OCI-LY3 (cell line): ENCODE measurements around the gene RGS13.

ENCODE experiments used
- H2AFZ ChIP-seq: fragments of 200-600, 300-600 bp; shearing (Covaris generic); 2 replicates; pipeline ENCODE4 v1.6.0; 2014; ENCODE audit warnings: antibody characterized with exemption, low read depth, low read length
- H3K27ac ChIP-seq: fragments of 200-600, 300-600 bp; sonication (generic); 2 replicates; pipeline ENCODE4 v1.5.1; 2014; ENCODE audit warnings: mild to moderate bottlenecking, low read length, moderate library complexity, mixed read lengths
- H3K27me3 ChIP-seq: fragments of 200-600, 300-600 bp; sonication (generic); 2 replicates; pipeline ENCODE4 v1.6.1; 2014; ENCODE audit warnings: low read depth, low read length, mixed read lengths
- H3K36me3 ChIP-seq: fragments of 200-600, 300-600 bp; sonication (generic); replicated peaks from 2 replicates; pipeline ENCODE3; 2014; ENCODE audit warnings: low read depth, low read length, mixed read lengths
- H3K4me1 ChIP-seq: fragments of 300-600, 200-600 bp; sonication (generic); 2 replicates; pipeline ENCODE4 v1.6.1; 2014; ENCODE audit warnings: low read length, mixed read lengths
- H3K4me2 ChIP-seq: fragments of 200-600, 300-600 bp; sonication (generic); 2 replicates; pipeline ENCODE4 v1.6.1; 2014; ENCODE audit warnings: low read length, mixed read lengths
- H3K4me3 ChIP-seq: fragments of 300-600, 200-600 bp; sonication (generic); 2 replicates; pipeline ENCODE4 v1.5.1; 2014; ENCODE audit warnings: antibody characterized with exemption, mild to moderate bottlenecking, low read length, moderate library complexity
- H3K79me2 ChIP-seq: fragments of 300-600, 200-600 bp; shearing (Covaris generic); 2 replicates; pipeline ENCODE4 v1.6.1; 2014; ENCODE audit warnings: mild to moderate bottlenecking, low read length, mixed read lengths
- H3K9ac ChIP-seq: fragments of 300-600, 200-600 bp; shearing (Covaris generic); 2 replicates; pipeline ENCODE4 v1.6.0; 2014; ENCODE audit warnings: mild to moderate bottlenecking, low read length, moderate library complexity
- H3K9me3 ChIP-seq: fragments of 200-600, 300-600 bp; shearing (Covaris generic); 2 replicates; pipeline ENCODE4 v1.6.1; 2014; ENCODE audit warnings: low read length, mixed read lengths; ENCODE audit not compliant: insufficient read depth
- H4K20me1 ChIP-seq: fragments of 200-600, 300-600 bp; sonication (generic); 2 replicates; pipeline ENCODE4 v1.6.1; 2016; ENCODE audit warnings: low read length, mixed read lengths; ENCODE audit not compliant: insufficient read depth
- EZH2phosphoT487 ChIP-seq: fragments of 200-600 bp; shearing (Covaris generic); IDR thresholded peaks from 2 replicates; pipeline ENCODE4 v1.6.1; 2018; ENCODE audit warnings: antibody characterized with exemption, mixed run types, low read depth
- TF ChIP-seq, protein P1 (sequence below): fragments of 200-600, 300-600 bp; sonication (generic); IDR thresholded peaks from 2 replicates; pipeline ENCODE4 v1.5.1; 2014; ENCODE audit warnings: antibody characterized with exemption, low read length, low read depth

RGS13 gene

DNA sequence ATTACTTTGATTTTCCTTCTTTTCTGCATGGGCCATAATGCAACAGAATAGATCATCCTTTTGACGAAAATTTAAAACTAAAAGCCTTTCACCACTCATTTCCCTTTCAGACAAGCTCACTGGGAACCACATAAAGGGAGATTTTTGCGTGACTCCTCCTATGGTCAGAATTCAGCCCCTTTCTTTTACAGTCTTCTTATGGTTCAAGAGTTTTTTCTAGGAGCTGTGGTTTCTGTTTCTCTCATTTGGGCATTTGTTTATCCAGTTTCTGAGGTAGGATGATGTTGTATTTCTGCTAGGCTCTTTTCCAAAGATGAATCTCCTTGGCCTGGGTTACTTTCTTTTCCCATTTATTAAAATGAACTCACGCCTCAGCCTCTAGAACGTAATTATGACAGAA lies 43.4 kb upstream of the RGS13 start:
- Histone ChIP-seq H3K9ac (no peak overlapping the region), H3K36me3 (no peaks in the 10 kb centered on the region), H3K4me1 (0 out of 2 replicates have a peak, but pooled peaks cover 5% of the 10 kb centered on the region), H3K4me3 (no peak overlapping the region), H3K27me3 (no peaks in the 10 kb centered on the region), H3K4me2 (no peak overlapping the region), H2AFZ (no peak overlapping the region), H3K79me2 (no peaks in the 10 kb centered on the region), H3K27ac (no peak overlapping the region), H4K20me1 (no peaks in the 10 kb centered on the region), H3K9me3 (no peaks in the 10 kb centered on the region)
- TF ChIP-seq, protein P1, sequence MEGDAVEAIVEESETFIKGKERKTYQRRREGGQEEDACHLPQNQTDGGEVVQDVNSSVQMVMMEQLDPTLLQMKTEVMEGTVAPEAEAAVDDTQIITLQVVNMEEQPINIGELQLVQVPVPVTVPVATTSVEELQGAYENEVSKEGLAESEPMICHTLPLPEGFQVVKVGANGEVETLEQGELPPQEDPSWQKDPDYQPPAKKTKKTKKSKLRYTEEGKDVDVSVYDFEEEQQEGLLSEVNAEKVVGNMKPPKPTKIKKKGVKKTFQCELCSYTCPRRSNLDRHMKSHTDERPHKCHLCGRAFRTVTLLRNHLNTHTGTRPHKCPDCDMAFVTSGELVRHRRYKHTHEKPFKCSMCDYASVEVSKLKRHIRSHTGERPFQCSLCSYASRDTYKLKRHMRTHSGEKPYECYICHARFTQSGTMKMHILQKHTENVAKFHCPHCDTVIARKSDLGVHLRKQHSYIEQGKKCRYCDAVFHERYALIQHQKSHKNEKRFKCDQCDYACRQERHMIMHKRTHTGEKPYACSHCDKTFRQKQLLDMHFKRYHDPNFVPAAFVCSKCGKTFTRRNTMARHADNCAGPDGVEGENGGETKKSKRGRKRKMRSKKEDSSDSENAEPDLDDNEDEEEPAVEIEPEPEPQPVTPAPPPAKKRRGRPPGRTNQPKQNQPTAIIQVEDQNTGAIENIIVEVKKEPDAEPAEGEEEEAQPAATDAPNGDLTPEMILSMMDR = no peak
- TF ChIP-seq EZH2phosphoT487 = no peak

DNA sequence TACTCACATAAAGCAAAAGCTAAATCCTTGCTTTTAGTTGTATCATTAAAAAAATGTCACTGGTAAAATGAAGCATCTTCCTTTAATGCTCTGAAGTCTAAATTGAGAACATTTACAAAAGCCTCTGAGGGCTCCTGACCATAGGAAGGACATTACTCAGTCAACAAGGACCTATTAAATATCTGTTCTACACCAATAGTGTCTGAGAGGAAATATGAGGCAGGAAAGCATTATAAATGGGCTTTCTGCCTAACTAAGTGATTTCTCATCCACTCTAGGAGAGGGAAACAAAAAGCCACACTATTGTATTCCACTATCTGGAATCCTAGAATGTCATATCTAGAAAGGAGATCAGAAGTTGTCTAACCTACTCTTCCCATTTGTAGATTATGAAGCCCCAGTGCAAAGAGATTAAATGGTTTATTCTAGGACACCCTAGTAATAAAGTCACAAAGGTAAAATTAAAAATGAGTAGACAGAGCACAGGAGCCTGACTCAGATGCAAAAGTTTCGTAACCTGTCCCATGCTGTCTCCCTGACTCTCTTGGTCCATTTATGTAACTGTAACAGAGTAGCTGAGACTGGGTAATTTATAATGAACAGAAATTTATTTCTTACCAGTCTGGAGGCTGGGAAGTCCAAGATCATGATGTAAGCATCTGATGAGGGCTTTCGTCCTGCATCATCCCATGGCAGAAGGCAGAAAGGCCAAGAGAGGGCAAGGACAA lies 42.8 kb upstream of the RGS13 start:
- Histone ChIP-seq H3K27me3 (no peaks in the 10 kb centered on the region), H3K4me3 (no peak overlapping the region), H3K9ac (no peak overlapping the region), H3K4me1 (0 out of 2 replicates have a peak, but pooled peaks cover 5% of the 10 kb centered on the region), H2AFZ (no peak overlapping the region), H3K79me2 (no peaks in the 10 kb centered on the region), H4K20me1 (no peaks in the 10 kb centered on the region), H3K9me3 (no peaks in the 10 kb centered on the region), H3K36me3 (no peaks in the 10 kb centered on the region), H3K27ac (no peak overlapping the region), H3K4me2 (no peak overlapping the region)
- TF ChIP-seq EZH2phosphoT487 = no peak
- TF ChIP-seq, protein P1 = no peak

DNA sequence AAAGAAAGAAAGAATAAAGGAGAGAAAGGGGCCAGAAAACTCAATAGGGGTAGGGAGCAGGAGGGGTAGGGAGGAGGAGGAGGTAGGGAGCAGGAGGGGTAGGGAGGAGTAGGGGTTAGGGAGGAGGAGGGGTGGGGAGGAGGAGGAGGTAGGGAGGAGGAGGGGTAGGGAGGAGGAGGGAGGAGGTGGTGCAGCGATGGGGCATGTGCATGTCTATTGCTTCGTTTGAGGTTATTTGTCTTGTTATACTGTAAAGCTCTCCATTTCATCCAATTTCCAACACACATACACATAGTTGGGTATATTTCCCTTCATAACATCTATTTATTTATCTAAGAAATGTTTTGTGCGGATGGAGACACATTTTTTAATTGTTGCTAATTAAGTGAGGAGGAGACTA lies 40.6 kb upstream of the RGS13 start:
- no peaks in the 10 kb centered on the region for H3K36me3 ChIP-seq
- TF ChIP-seq, protein P1 = no peak
- TF ChIP-seq EZH2phosphoT487 = no peak
- no peak overlapping the region for H2AFZ ChIP-seq
- no peak overlapping the region for H3K27ac ChIP-seq
- no peaks in the 10 kb centered on the region for H3K27me3 ChIP-seq
- H3K9me3 ChIP-seq = no peaks in the 10 kb centered on the region
- 0 out of 2 replicates have a peak, but pooled peaks cover 5% of the 10 kb centered on the region for H3K4me1 ChIP-seq
- H3K79me2 ChIP-seq = no peaks in the 10 kb centered on the region
- no peak overlapping the region for H3K4me2 ChIP-seq
- H4K20me1 ChIP-seq = no peaks in the 10 kb centered on the region
- H3K4me3 ChIP-seq = no peak overlapping the region
- H3K9ac ChIP-seq = no peak overlapping the region

DNA sequence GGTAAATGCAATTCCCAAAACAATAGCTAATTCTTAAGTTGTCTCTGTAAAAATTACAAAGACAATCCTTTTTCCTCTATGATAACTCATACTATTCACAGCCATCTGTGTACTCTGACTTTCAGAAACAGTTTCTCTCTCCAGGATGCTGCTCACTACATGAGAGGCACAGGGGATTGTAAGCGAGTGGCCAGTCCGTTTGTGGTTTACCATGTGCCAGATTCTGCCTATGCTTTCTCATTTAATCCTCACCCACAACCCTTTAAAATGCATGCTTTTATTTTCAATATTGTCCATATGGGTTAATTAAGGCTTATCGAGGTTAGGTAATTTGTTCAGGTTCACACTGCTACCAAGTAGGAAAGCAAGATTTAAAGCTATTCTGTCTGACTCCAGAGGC lies 37.4 kb upstream of the RGS13 start:
- no peak overlapping the region for H2AFZ ChIP-seq
- H3K4me2 ChIP-seq = no peak overlapping the region
- no peak overlapping the region for H3K4me3 ChIP-seq
- no peaks in the 10 kb centered on the region for H3K27me3 ChIP-seq
- no peak for TF ChIP-seq EZH2phosphoT487
- TF ChIP-seq, protein P1 = no peak
- peaks cover 21% of the 10 kb centered on the region for H3K4me1 ChIP-seq
- no peaks in the 10 kb centered on the region for H3K36me3 ChIP-seq
- no peak overlapping the region for H3K27ac ChIP-seq
- no peaks in the 10 kb centered on the region for H3K79me2 ChIP-seq
- H3K9ac ChIP-seq = no peak overlapping the region
- H4K20me1 ChIP-seq = no peaks in the 10 kb centered on the region
- no peaks in the 10 kb centered on the region for H3K9me3 ChIP-seq
